Activated CD4-positive, alpha-beta memory T cell treated with anti-CD3 and anti-CD28 coated beads for 36 hours (primary cell): Measurements from ENCODE around the gene ARHGAP15. TPM values are rescaled to one million over a fixed set of nuclear protein-coding genes. Genes with fewer than 3 reads are reported as not detected.
A peak's percentile ranks its signal among the peaks of the same experiment; 100 is the strongest.

Experiments
- CTCF ChIA-PET: fragments of 350-600 bp; sonication (Branson Sonifier 250); formaldehyde crosslinking; loops from one replicate; lab custom pipeline; 2021; ENCODE audit warnings: antibody characterized with exemption, inconsistent platforms; lab: Charles Lee
- POLR2A ChIA-PET: fragments of 350-600 bp; sonication (Branson Sonifier 250); formaldehyde crosslinking; loops from one replicate; lab custom pipeline; 2021; ENCODE audit warnings: antibody characterized with exemption; lab: Charles Lee
- DNase-seq: peaks from one replicate; pipeline ENCODE4 v3.0.0-alpha.2; 2020
- H3K27ac Mint-ChIP-seq: one replicate; pipeline ENCODE4 v1.8.0; 2021; ENCODE audit warnings: mixed read lengths
- H3K27me3 Mint-ChIP-seq: one replicate; pipeline ENCODE4 v1.8.0; 2021; ENCODE audit warnings: mixed read lengths
- H3K36me3 Mint-ChIP-seq: one replicate; pipeline ENCODE4 v1.8.0; 2021; ENCODE audit warnings: mixed read lengths
- H3K4me1 Mint-ChIP-seq: one replicate; pipeline ENCODE4 v1.8.0; 2021; ENCODE audit warnings: low read depth, mixed read lengths
- H3K4me3 Mint-ChIP-seq: one replicate; pipeline ENCODE4 v1.8.0; 2021; ENCODE audit warnings: mild to moderate bottlenecking, mixed read lengths
- H3K9me3 Mint-ChIP-seq: one replicate; pipeline ENCODE4 v1.8.0; 2021; ENCODE audit warnings: mixed read lengths
- intact Hi-C: fragments of 100-400 bp; cut with micrococcal nuclease; formaldehyde crosslinking; loops from one replicate; pipeline ENCODE4 v1.15.1; 2023
- total RNA-seq, 2 experiments: library from RNA; stranded (reverse); gene quantifications; one replicate each; pipeline ENCODE4 v1.2.3, GENCODE V29; 2021

The ARHGAP15 gene
- total RNA-seq, 2 experiments from 2014 or later = 70.2 to 71.2 TPM

DNA sequence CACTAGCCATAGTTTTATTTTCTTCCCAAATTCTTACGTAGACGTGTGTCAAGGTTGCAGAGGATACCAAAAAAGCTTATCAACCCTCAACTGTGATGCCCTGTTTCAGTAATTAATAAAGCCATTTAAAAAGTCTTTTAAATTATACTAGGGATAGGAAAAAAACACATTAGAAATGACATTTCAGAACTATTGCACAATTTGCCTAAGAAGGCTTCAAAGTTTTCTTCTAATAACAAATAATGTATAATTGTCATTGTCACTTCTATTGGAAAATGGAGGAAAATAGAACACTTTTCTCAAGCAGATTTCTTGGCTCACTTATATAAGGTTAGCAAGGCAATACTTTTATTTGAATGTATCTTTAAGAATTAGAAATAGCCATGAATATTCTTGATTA, 253.8 kb downstream of the ARHGAP15 start:
- H3K4me1 Mint-ChIP-seq = peaks cover 24% of the 10 kb centered on the region
- no peak overlapping the region for H3K4me3 Mint-ChIP-seq
- no peaks in the 10 kb centered on the region for H3K27me3 Mint-ChIP-seq
- peaks cover 2% of the 10 kb centered on the region for H3K36me3 Mint-ChIP-seq
- H3K27ac Mint-ChIP-seq = no peak overlapping the region
- POLR2A ChIA-PET = no interaction called here
- DNase-seq = no peak
- no peaks in the 10 kb centered on the region for H3K9me3 Mint-ChIP-seq
- CTCF ChIA-PET = no interaction called here
- intact Hi-C loops = no loop called here

DNA sequence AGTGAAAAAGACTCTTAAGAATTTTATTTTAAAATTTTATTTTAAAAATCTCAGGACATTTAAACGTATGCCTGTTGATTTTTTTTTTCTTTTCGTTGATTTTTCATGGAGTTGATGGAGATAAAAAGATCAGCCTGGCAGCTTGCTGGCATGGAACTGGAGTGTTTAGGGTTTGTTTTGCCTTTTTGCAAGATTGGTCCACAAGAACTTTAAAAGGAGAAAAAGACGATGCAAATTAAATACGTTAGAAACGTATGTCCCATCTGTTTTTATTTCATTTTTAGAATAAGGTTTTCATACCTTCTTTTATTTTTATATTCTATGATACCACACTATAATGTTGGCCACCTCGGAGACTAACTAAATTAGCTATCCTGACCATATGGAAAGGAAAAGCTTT, 254.9 kb downstream of the ARHGAP15 start:
- intact Hi-C loops = no loop called here
- peaks cover 19% of the 10 kb centered on the region for H3K4me1 Mint-ChIP-seq
- ChIA-PET CTCF (no interaction called here), POLR2A (no interaction called here)
- no peak for DNase-seq
- no peak overlapping the region for H3K4me3 Mint-ChIP-seq
- H3K36me3 Mint-ChIP-seq = peaks cover 3% of the 10 kb centered on the region
- no peaks in the 10 kb centered on the region for H3K27me3 Mint-ChIP-seq
- H3K9me3 Mint-ChIP-seq = no peaks in the 10 kb centered on the region
- H3K27ac Mint-ChIP-seq = no peak overlapping the region

- Mint-ChIP-seq H3K27me3 (no peaks in the 10 kb centered on the region), H3K4me1 (peaks cover 42% of the 10 kb centered on the region), H3K4me3 (no peak overlapping the region), H3K27ac (no peak overlapping the region), H3K9me3 (no peaks in the 10 kb centered on the region), H3K36me3 (peaks cover 6% of the 10 kb centered on the region)
- POLR2A ChIA-PET = interaction anchor here (0.7 kb wide), 1 partner anchor 107 kb away, joined by 3 read pairs; no protein-coding TSS in a partner anchor
- no peak for DNase-seq
- intact Hi-C loops = loop anchor here (10.0 kb wide), 1 partner anchor 355 kb away; no protein-coding TSS in a partner anchor
- CTCF ChIA-PET = interaction anchor here (1.3 kb wide), 1 partner anchor 14 kb away, joined by 3 read pairs; no protein-coding TSS in a partner anchor
These were observed 261.0 kb downstream of the ARHGAP15 start for GRCh38 chr2:143390171-143390570.

- H3K9me3 Mint-ChIP-seq = no peaks in the 10 kb centered on the region
- H3K4me1 Mint-ChIP-seq = peaks cover 54% of the 10 kb centered on the region
- POLR2A ChIA-PET = no interaction called here
- H3K4me3 Mint-ChIP-seq = no peak overlapping the region
- no peak overlapping the region for H3K27ac Mint-ChIP-seq
- DNase-seq = no peak
- intact Hi-C loops = loop anchor here (2.0 to 10.0 kb wide), 2 partner anchors 14 to 358 kb away; no protein-coding TSS in a partner anchor
- peaks cover 3% of the 10 kb centered on the region for H3K36me3 Mint-ChIP-seq
- CTCF ChIA-PET = no interaction called here
- no peaks in the 10 kb centered on the region for H3K27me3 Mint-ChIP-seq
These were observed 263.1 kb downstream of the ARHGAP15 start for GRCh38 chr2:143392358-143392757.

DNA sequence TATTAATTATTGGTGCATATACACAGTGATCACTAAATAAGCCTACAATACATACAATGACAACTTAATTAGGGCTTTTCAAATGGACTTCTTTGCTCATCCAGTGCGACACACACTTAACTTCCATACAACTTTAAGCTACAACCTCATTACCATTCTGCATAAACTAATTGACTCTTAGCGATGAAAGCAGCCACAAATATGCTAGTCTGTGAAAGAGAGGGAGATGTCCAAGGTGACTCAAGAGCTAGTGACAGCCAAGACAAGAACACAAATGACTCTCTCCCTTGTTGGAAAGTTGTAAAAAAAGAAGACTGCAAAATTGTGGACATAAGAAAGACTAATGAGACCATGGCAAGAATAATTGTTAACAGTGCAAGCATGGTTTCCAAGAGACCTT, 264.8 kb downstream of the ARHGAP15 start:
- H3K36me3 Mint-ChIP-seq = peaks cover 3% of the 10 kb centered on the region
- no peak overlapping the region for H3K4me3 Mint-ChIP-seq
- peaks cover 68% of the 10 kb centered on the region for H3K4me1 Mint-ChIP-seq
- no peaks in the 10 kb centered on the region for H3K9me3 Mint-ChIP-seq
- ChIA-PET POLR2A (no interaction called here), CTCF (no interaction called here)
- H3K27me3 Mint-ChIP-seq = no peaks in the 10 kb centered on the region
- intact Hi-C loops = loop anchor here (10.0 kb wide), 1 partner anchor 359 kb away; no protein-coding TSS in a partner anchor
- H3K27ac Mint-ChIP-seq = no peak overlapping the region
- no peak for DNase-seq

DNA sequence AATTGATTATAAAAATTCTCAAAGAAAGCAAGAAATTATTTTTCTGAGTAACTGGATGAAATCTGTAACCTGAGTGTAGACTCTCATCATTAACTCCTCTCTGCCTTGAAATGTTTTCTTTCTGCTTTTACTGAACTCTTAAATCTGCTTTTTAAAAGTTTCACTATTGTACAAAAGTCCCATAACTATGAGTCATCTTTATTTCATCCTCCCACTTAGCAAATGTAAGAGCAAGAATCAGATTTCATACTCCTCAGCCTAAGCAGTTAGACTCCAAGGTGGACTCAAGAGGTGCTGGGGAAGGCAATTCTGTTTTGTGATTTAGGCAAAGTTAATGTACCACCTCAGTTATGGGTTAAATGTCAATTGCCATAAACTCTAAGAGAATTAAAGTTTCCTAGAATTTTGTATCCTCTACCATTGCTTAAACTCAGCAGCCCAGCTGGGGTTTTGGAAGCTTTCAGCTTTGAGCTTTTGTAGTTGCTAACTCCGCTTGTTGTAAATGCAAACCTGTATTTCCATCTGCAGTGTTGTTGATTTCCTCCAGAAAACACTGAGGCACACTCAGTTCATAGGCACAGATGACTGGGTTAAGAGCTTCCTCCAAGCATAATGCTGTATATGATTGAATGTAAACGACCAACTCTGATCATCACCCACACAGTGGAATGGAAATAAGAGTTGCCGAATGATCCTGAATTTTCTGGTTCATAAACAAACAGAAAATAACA, 268.8 kb downstream of the ARHGAP15 start:
- POLR2A ChIA-PET = no interaction called here
- Mint-ChIP-seq H3K4me1 (peaks cover 66% of the 10 kb centered on the region), H3K27me3 (no peaks in the 10 kb centered on the region), H3K9me3 (no peaks in the 10 kb centered on the region), H3K4me3 (peak overlapping the region; percentile 24), H3K36me3 (no peaks in the 10 kb centered on the region), H3K27ac (peak overlapping the region; percentile 43)
- no peak for DNase-seq
- intact Hi-C loops = loop anchor here (1.0 to 10.0 kb wide), 5 partner anchors 23 to 363 kb away; no protein-coding TSS in a partner anchor
- CTCF ChIA-PET = no interaction called here

DNA sequence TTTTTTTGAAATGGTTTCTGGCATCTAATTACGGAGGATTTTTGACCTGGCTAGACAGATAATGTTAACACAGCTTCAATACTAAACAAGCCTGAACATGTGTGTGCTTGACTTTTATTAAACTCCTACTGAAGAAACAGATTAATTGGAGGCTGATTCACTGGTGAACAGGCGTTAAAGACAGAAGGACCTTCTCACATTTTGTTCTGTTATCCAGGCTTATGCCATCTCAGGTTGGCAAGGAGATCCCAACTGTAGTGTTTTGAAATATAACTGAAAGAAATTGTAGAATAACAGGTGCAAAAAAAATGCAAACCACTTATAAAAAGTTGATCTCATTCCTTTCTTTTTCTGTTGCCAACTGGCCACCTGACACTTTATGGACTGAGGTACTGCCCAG, 269.6 kb downstream of the ARHGAP15 start:
- intact Hi-C loops = loop anchor here (1.0 to 10.0 kb wide), 5 partner anchors 22 to 364 kb away; no protein-coding TSS in a partner anchor
- Mint-ChIP-seq H3K27ac (no peak overlapping the region), H3K27me3 (no peaks in the 10 kb centered on the region), H3K36me3 (no peaks in the 10 kb centered on the region), H3K4me3 (no peak overlapping the region), H3K4me1 (peaks cover 68% of the 10 kb centered on the region), H3K9me3 (no peaks in the 10 kb centered on the region)
- POLR2A ChIA-PET = no interaction called here
- no peak for DNase-seq
- CTCF ChIA-PET = no interaction called here

- intact Hi-C loops = loop anchor here (2.0 to 10.0 kb wide), 4 partner anchors 21 to 365 kb away; no protein-coding TSS in a partner anchor
- H3K9me3 Mint-ChIP-seq = no peaks in the 10 kb centered on the region
- no peaks in the 10 kb centered on the region for H3K36me3 Mint-ChIP-seq
- peak overlapping the region; percentile 15 for H3K27ac Mint-ChIP-seq
- ChIA-PET CTCF (interaction anchor here (0.7 kb wide), 1 partner anchor 1146 kb away, joined by 3 read pairs; no protein-coding TSS in a partner anchor), POLR2A (no interaction called here)
- H3K4me3 Mint-ChIP-seq = no peak overlapping the region
- DNase-seq = no peak
- no peaks in the 10 kb centered on the region for H3K27me3 Mint-ChIP-seq
- peaks cover 65% of the 10 kb centered on the region for H3K4me1 Mint-ChIP-seq
These were observed 270.4 kb downstream of the ARHGAP15 start for GRCh38 chr2:143399631-143400069.

- Mint-ChIP-seq H3K36me3 (peaks cover 1% of the 10 kb centered on the region), H3K27ac (no peak overlapping the region), H3K4me3 (no peak overlapping the region), H3K9me3 (no peaks in the 10 kb centered on the region), H3K27me3 (no peaks in the 10 kb centered on the region), H3K4me1 (peaks cover 56% of the 10 kb centered on the region)
- intact Hi-C loops = no loop called here
- ChIA-PET POLR2A (no interaction called here), CTCF (interaction anchor here (1.2 kb wide), 1 partner anchor 285 kb away, joined by 3 read pairs; no protein-coding TSS in a partner anchor)
- DNase-seq = no peak
These were observed 272.6 kb downstream of the ARHGAP15 start for GRCh38 chr2:143401861-143402260.

DNA sequence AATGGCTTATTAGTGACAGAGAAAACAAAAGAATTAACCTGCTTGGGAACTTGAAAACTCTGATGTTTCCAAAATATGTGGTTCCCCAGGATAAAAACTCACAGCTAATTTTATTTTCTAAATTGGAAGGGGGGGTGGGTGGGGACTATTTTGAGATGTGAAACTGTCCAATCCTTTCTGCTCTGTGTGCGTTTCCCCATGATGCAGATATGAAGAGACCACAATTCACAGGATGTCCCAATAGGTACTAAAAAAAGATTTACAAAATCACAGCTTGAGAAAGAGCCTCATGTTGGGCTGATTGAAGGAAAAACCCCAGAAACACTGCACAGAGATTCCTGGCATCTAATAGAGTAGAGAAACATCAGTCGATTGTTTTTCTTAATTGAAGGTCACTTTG, 273.2 kb downstream of the ARHGAP15 start:
- H3K4me1 Mint-ChIP-seq = peaks cover 58% of the 10 kb centered on the region
- no peak overlapping the region for H3K27ac Mint-ChIP-seq
- H3K27me3 Mint-ChIP-seq = no peaks in the 10 kb centered on the region
- ChIA-PET POLR2A (no interaction called here), CTCF (interaction anchor here (1.2 kb wide), 1 partner anchor 284 kb away, joined by 3 read pairs; no protein-coding TSS in a partner anchor)
- H3K4me3 Mint-ChIP-seq = no peak overlapping the region
- H3K9me3 Mint-ChIP-seq = no peaks in the 10 kb centered on the region
- DNase-seq = no peak
- H3K36me3 Mint-ChIP-seq = peaks cover 1% of the 10 kb centered on the region
- intact Hi-C loops = no loop called here

DNA sequence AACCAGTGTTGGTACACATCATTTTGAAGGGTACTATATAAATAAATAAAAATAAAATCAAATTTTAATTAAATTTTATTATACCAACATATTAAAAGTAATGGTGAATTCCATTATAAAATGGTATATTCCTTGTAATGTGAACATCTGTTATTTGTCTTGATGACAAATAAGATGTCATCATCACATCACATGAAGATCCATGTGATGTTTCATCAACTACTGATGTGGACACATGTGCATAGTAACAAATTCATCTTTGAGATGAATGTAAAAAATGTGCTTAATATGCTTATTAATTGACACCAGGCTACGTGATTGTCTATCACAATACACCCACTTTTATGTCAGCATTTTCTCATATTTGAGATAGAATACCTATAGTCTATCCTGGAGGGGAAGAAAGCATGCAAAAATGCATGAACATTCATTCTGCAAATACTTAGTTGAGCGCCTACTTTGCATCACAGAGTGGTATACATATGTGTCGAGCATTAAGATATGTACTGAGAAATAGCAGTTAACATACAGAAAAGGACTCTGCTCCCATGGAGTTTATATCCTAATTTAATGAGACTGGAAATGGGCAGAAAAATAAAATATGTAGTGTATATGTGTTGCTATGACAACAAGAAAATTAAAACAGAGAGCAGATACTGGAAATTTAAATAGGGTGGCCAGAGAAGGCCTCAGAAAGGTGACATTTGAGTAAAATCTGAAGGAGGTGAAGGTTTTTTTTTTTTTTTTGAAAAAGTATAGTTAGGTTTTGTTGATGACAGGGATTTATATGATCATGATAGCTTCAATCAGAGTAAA, 281.1 kb downstream of the ARHGAP15 start:
- POLR2A ChIA-PET = no interaction called here
- DNase-seq = no peak
- intact Hi-C loops = no loop called here
- no peaks in the 10 kb centered on the region for H3K9me3 Mint-ChIP-seq
- H3K4me3 Mint-ChIP-seq = no peak overlapping the region
- CTCF ChIA-PET = no interaction called here
- peaks cover 42% of the 10 kb centered on the region for H3K4me1 Mint-ChIP-seq
- H3K27me3 Mint-ChIP-seq = no peaks in the 10 kb centered on the region
- H3K27ac Mint-ChIP-seq = no peak overlapping the region
- peaks cover 5% of the 10 kb centered on the region for H3K36me3 Mint-ChIP-seq

- ChIA-PET POLR2A (no interaction called here), CTCF (no interaction called here)
- no peak overlapping the region for H3K27ac Mint-ChIP-seq
- H3K27me3 Mint-ChIP-seq = no peaks in the 10 kb centered on the region
- intact Hi-C loops = no loop called here
- H3K9me3 Mint-ChIP-seq = no peaks in the 10 kb centered on the region
- no peak for DNase-seq
- peaks cover 39% of the 10 kb centered on the region for H3K4me1 Mint-ChIP-seq
- no peak overlapping the region for H3K4me3 Mint-ChIP-seq
- peaks cover 4% of the 10 kb centered on the region for H3K36me3 Mint-ChIP-seq
These were observed 286.4 kb downstream of the ARHGAP15 start for GRCh38 chr2:143415571-143415970.
